ENCODE measurements around the gene NAT8L.

Gene NAT8L

GRCh38 chr4:2083116-2083825 is 24.1 kb downstream of the NAT8L start:
- TF ChIP-seq CTCF (IDR thresholded peaks at IDR 0.05; ENCODE audit: control insufficient read depth, extremely low read depth, insufficient read depth) = no peak
- DNase-seq (ENCODE audit: low read depth) = no peak
- H3K4me3 ChIP-seq (ENCODE audit: low read depth, low read length) = no peak overlapping the region

GRCh38 chr4:2083826-2084160 is 24.7 kb downstream of the NAT8L start:
- no peak for TF ChIP-seq CTCF (IDR thresholded peaks at IDR 0.05; ENCODE audit: control insufficient read depth, extremely low read depth, insufficient read depth)
- DNase-seq (ENCODE audit: low read depth) = no peak
- no peak overlapping the region for H3K4me3 ChIP-seq (ENCODE audit: low read depth, low read length)

- no peak overlapping the region for H3K4me3 ChIP-seq (ENCODE audit: low read depth, low read length)
- TF ChIP-seq CTCF (IDR thresholded peaks at IDR 0.05; ENCODE audit: control insufficient read depth, extremely low read depth, insufficient read depth) = no peak
- no peak for DNase-seq (ENCODE audit: low read depth)
Observed at GRCh38 chr4:2084316-2084715, 25.2 kb downstream of the NAT8L start.

GRCh38 chr4:2085496-2085901 is 26.4 kb downstream of the NAT8L start:
- H3K4me3 ChIP-seq (ENCODE audit: low read depth, low read length) = no peak overlapping the region
- peak; percentile 14 for DNase-seq (ENCODE audit: low read depth)
- TF ChIP-seq CTCF (IDR thresholded peaks at IDR 0.05; ENCODE audit: control insufficient read depth, extremely low read depth, insufficient read depth) = no peak

GRCh38 chr4:2087170-2087569 is 28.0 kb downstream of the NAT8L start:
- no peak for TF ChIP-seq CTCF (IDR thresholded peaks at IDR 0.05; ENCODE audit: control insufficient read depth, extremely low read depth, insufficient read depth)
- H3K4me3 ChIP-seq (ENCODE audit: low read depth, low read length) = no peak overlapping the region
- no peak for DNase-seq (ENCODE audit: low read depth)

GRCh38 chr4:2089222-2089621 is 30.1 kb downstream of the NAT8L start:
- no peak overlapping the region for H3K4me3 ChIP-seq (ENCODE audit: low read depth, low read length)
- DNase-seq (ENCODE audit: low read depth) = no peak
- no peak for TF ChIP-seq CTCF (IDR thresholded peaks at IDR 0.05; ENCODE audit: control insufficient read depth, extremely low read depth, insufficient read depth)

GRCh38 chr4:2090642-2091041 is 31.5 kb downstream of the NAT8L start:
- H3K4me3 ChIP-seq (ENCODE audit: low read depth, low read length) = no peak overlapping the region
- no peak for DNase-seq (ENCODE audit: low read depth)
- no peak for TF ChIP-seq CTCF (IDR thresholded peaks at IDR 0.05; ENCODE audit: control insufficient read depth, extremely low read depth, insufficient read depth)

All from LNCaP clone FGC (cell line).